Pancreas (tissue), 10 donors: ENCODE measurements around the gene SPAM1. TPM values are rescaled to one million over a fixed set of nuclear protein-coding genes. Genes with fewer than 3 reads are reported as not detected.

Experiments
- ATAC-seq, 4 donors: fragments of 200-7000 bp; cut with Tn5 transposase; one replicate each; pipeline versions ENCODE4 v1.8.0 to v1.9.1; 2020; ENCODE audit warnings: mild to moderate bottlenecking in 4 of 4, moderate library complexity in 4 of 4
- DNase-seq, 6 donors: peaks; one replicate each; pipeline ENCODE4 v3.0.0-alpha.2; 2020
- FAIRE-seq: peaks from 2 replicates; lab custom pipeline; 2012; peaks lifted over from hg19 to GRCh38; lab: Jason Lieb, UNC
- H3K27ac ChIP-seq, 4 donors: fragments of 200-600 bp; sonication (generic); 1 replicate in 3 of 4; 2 replicates in 1 of 4; pipeline versions ENCODE4 v1.5.0 to v1.8.0; 2020
- H3K27me3 ChIP-seq, 4 donors: fragments of 200-600 bp; one replicate each; pipeline ENCODE4 v1.8.0; 2021
- H3K36me3 ChIP-seq, 3 donors: fragments of 200-600 bp; sonication (generic) in 1 of 3; one replicate each; pipeline versions ENCODE4 v1.5.0 to v1.8.0; 2020 to 2021
- H3K4me1 ChIP-seq, 3 donors: fragments of 200-600 bp; one replicate each; pipeline ENCODE4 v1.8.0; 2021
- H3K4me3 ChIP-seq, 4 donors: fragments of 200-600 bp; sonication (generic) in 2 of 4; one replicate each; pipeline versions ENCODE4 v1.5.0 to v1.8.0; 2020 to 2021
- H3K9me3 ChIP-seq, 4 donors: fragments of 200-600 bp; one replicate each; pipeline ENCODE4 v1.8.0; 2021
- CTCF ChIP-seq, 4 donors: fragments of 200-600 bp; sonication (generic) in 3 of 4; IDR thresholded peaks; one replicate each; pipeline versions ENCODE4 v1.5.0 to v1.8.0; 2021; ENCODE audit warnings: antibody characterized with exemption in 4 of 4
- WGBS, 2 donors: extraction: QIAGEN DNeasy Blood & Tissue Kit; methylation state at CpG; one replicate each; pipeline ENCODE4 v1.1.7; 2013; 5-methylcytosine and 5-hydroxymethylcytosine counted together
- intact Hi-C, 3 donors: fragments of 100-400 bp; cut with DNase I; formaldehyde crosslinking; loops; one replicate each; pipeline versions ENCODE4 v1.11.1 to v1.14.2; 2022
- polyA plus RNA-seq, 2 donors: library from polyadenylated mRNA; stranded (reverse); fragments of 200-250 nt; gene quantifications; one replicate each; pipeline ENCODE4 v1.2.3, GENCODE V29; 2013
- total RNA-seq, 6 donors: library from RNA; stranded (reverse); fragmentation: NEBNext Ultra II Directional in 4 of 6; extraction: Animal tissue kit (Norgen Biotek cat#: 25700) in 4 of 6; gene quantifications; one replicate each; pipeline versions ENCODE4 v1.2.1 to v1.2.4, GENCODE V29; 2021 to 2023
- donor health status: healthy with polysubstance abuse.
- donor health status: DM: no; HTN: no; CAD: no; lungs with moderate emphysema.
- donor health status: DM: no; HTN: no; CAD: no.
- donor health status: control.
- donor health status: control.
- donor health status: Bipolar disorder and iron deficiency.
- donor health status: DM: yes; HTN: yes; CAD: no.
- donor health status: DM: no; HTN: no; CAD: no.
- donor health status: DM: no; HTN: no; CAD: no.
- donor health status: DM: yes; HTN: yes; CAD: no.

SPAM1 gene
- total and polyA plus RNA-seq, 8 donors = 0.12 TPM; not detected in 7

DNA sequence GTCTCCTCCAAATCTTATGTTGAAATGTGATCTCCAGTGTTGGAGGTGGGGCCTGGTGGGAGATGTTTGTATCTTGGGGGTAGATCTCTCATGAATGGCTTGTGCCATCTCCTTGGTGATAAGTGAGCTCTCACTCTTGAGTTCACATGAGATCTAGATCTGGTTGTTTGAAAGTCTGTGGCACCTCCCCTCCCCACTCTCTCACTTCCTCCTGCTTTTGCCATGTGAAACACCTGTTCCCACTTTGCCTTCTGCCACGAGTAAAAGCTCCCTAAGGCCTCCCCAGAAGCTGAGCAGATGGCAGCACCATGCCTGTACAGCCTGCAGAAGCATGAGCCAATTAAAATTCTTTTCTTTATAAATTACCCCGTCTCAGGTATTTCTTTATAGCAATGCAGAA lies 84.3 kb downstream of the SPAM1 start:
- Histone ChIP-seq H3K27me3 (peaks cover 0 to 4% (median 0%) of the 10 kb centered on the region in 4 donors), H3K36me3 (no peaks in the 10 kb centered on the region), H3K4me1 (no peaks in the 10 kb centered on the region), H3K27ac (no peak overlapping the region), H3K4me3 (no peak overlapping the region), H3K9me3 (no peaks in the 10 kb centered on the region)
- no peak for TF ChIP-seq CTCF (IDR thresholded peaks at IDR 0.05)
- 65 to 68% methylated on average over 2 of the region's 2 CpGs for WGBS, 2 donors
- DNase-seq = no peak
- no peak for FAIRE-seq
- intact Hi-C loops = no loop called here
- ATAC-seq = no peak

Other genes starting within 250 kb of the SPAM1 start
- 10 to 100 TPM; 13.2 to 27.3 (median 18.0) TPM for gene WASL, start 176.2 kb upstream of the SPAM1 start, total RNA-seq
- 10 to 100 TPM in 1 of 2 donors, 1 to 10 TPM in 1; 8.2 to 14.9 TPM for gene WASL, start 176.2 kb upstream of the SPAM1 start, polyA plus RNA-seq
- gene HYAL4, start 80.1 kb upstream of the SPAM1 start, total RNA-seq = not detected
- gene HYAL4, start 80.1 kb upstream of the SPAM1 start, polyA plus RNA-seq = not detected
- gene TMEM229A, start 107.8 kb downstream of the SPAM1 start, total RNA-seq = under 1 TPM in 2 of 6 donors, not detected in 4; 0.09 to 0.20 TPM
- under 1 TPM in 1 of 2 donors, not detected in 1; 0.12 TPM for gene TMEM229A, start 107.8 kb downstream of the SPAM1 start, polyA plus RNA-seq